Erythroblast (primary cell): ENCODE data around the gene USP15.

ENCODE experiments used
- GATA1 ChIP-seq: IDR thresholded peaks from 2 replicates; pipeline ENCODE4 v1.6.1; 2011; ENCODE audit warnings: low read depth, mild to moderate bottlenecking, control low read depth, low read length, moderate library complexity
- POLR2A ChIP-seq: IDR thresholded peaks from 2 replicates; pipeline ENCODE4 v1.6.1; 2011; ENCODE audit warnings: mild to moderate bottlenecking, low read length

DNA sequence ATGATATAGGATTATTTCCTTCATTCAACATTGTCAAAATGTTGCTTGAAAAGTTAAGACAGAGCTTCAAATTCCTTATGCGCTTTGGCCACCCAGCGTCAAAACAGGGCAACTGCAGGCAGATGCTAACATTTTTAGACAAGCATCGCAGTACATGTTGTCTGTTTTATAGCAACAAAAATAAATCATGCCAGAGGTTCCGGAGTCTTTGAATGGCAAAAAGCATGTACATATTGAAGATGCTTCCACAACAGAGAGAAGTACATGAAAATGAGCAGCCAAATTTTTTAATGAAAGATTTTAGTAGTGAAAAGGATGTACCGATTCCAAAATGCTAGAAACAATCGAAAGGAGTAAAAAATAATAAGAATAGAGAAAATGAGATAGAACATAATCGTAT is 49.8 kb upstream of the USP15 start:
- TF ChIP-seq POLR2A (no peak), GATA1 (no peak)
